Caco-2 (cell line): ENCODE measurements around the gene CDC42BPB. TPM values are rescaled to one million over a fixed set of nuclear protein-coding genes. Genes with fewer than 3 reads are reported as not detected.

Experiments
- BruUV-seq: library from RNA; stranded (reverse); fragments of 400-500 nt; replicated peaks from 2 replicates; lab custom pipeline; 2021; lab: Mats Ljungman, UMichigan
- CTCF ChIA-PET: fragments of 300-600 bp; sonication (Branson Sonifier 250); formaldehyde crosslinking; loops from one replicate; lab custom pipeline; 2022; ENCODE audit warnings: antibody characterized with exemption; lab: Charles Lee
- POLR2A ChIA-PET: fragments of 300-600 bp; sonication (Branson Sonifier 250); formaldehyde crosslinking; loops from one replicate; lab custom pipeline; 2022; ENCODE audit warnings: antibody characterized with exemption; lab: Charles Lee
- DNase-seq, 2 experiments: peaks; one replicate each; pipeline versions ENCODE4 v3.0.0 to v3.0.0-alpha.2; 2020 to 2022
- H3K27me3 ChIP-seq: replicated peaks from 2 replicates; pipeline ENCODE4 v1.6.0; 2011; ENCODE audit warnings: low read length; ENCODE audit not compliant: control insufficient read depth, insufficient read depth
- H3K36me3 ChIP-seq: 2 replicates; pipeline ENCODE4 v1.5.1; 2011; ENCODE audit warnings: low read length; ENCODE audit not compliant: control insufficient read depth, insufficient read depth
- H3K4me1 ChIP-seq: fragments of 250-450 bp; sonication (Bioruptor Pico); 2 replicates; pipeline ENCODE4 v1.5.1; 2020; ENCODE audit warnings: mild to moderate bottlenecking
- H3K4me3 ChIP-seq: 2 replicates; pipeline ENCODE4 v1.5.1; 2011; ENCODE audit warnings: low read depth, mild to moderate bottlenecking, control low read depth, low read length
- H3K9me3 ChIP-seq: fragments of 250-450 bp; sonication (Bioruptor Pico); 2 replicates; pipeline ENCODE4 v1.5.1; 2020; ENCODE audit warnings: mild to moderate bottlenecking, moderate library complexity
- H3K27ac Mint-ChIP-seq: one replicate; pipeline ENCODE4 v1.8.0; 2022; ENCODE audit warnings: mixed read lengths; ENCODE audit not compliant: unreplicated experiment
- H3K27me3 Mint-ChIP-seq: one replicate; pipeline ENCODE4 v1.8.0; 2022; ENCODE audit warnings: mixed read lengths; ENCODE audit not compliant: insufficient read depth, unreplicated experiment
- H3K36me3 Mint-ChIP-seq: one replicate; pipeline ENCODE4 v1.8.0; 2022; ENCODE audit warnings: mild to moderate bottlenecking, mixed read lengths; ENCODE audit not compliant: insufficient read depth, unreplicated experiment
- H3K4me1 Mint-ChIP-seq: one replicate; pipeline ENCODE4 v1.8.0; 2022; ENCODE audit warnings: low read depth, mixed read lengths; ENCODE audit not compliant: unreplicated experiment
- H3K4me3 Mint-ChIP-seq: one replicate; pipeline ENCODE4 v1.8.0; 2022; ENCODE audit warnings: mild to moderate bottlenecking, moderate library complexity, mixed read lengths; ENCODE audit not compliant: unreplicated experiment
- H3K9me3 Mint-ChIP-seq: one replicate; pipeline ENCODE4 v1.8.0; 2022; ENCODE audit warnings: mixed read lengths; ENCODE audit not compliant: unreplicated experiment
- intact Hi-C: fragments of 100-400 bp; cut with micrococcal nuclease; formaldehyde crosslinking; loops from one replicate; pipeline ENCODE4 v1.10.0; 2022; ENCODE audit not compliant: unreplicated experiment
- total RNA-seq: library from RNA; stranded (reverse); gene quantifications from 2 replicates; pipeline ENCODE4 v1.2.3, GENCODE V29; 2022
- TF ChIP-seq, protein P1 (sequence below), 2 experiments: fragments of 200-600 bp in 1 of 2; IDR thresholded peaks; 1 replicate in 1 of 2; 2 replicates in 1 of 2; pipeline versions ENCODE4 v1.5.1 to v1.8.0; 2011 to 2022; ENCODE audit warnings: antibody characterized with exemption in 1 of 2, control low read depth in 1 of 2, inconsistent platforms in 1 of 2, low read depth in 1 of 2, low read length in 1 of 2, mild to moderate bottlenecking in 1 of 2, moderate library complexity in 1 of 2; ENCODE audit not compliant: insufficient read depth in 1 of 2, severe bottlenecking in 1 of 2, unreplicated experiment in 1 of 2

Gene CDC42BPB
- total RNA-seq, 1 experiment from 2014 or later: 55.1 TPM

DNA sequence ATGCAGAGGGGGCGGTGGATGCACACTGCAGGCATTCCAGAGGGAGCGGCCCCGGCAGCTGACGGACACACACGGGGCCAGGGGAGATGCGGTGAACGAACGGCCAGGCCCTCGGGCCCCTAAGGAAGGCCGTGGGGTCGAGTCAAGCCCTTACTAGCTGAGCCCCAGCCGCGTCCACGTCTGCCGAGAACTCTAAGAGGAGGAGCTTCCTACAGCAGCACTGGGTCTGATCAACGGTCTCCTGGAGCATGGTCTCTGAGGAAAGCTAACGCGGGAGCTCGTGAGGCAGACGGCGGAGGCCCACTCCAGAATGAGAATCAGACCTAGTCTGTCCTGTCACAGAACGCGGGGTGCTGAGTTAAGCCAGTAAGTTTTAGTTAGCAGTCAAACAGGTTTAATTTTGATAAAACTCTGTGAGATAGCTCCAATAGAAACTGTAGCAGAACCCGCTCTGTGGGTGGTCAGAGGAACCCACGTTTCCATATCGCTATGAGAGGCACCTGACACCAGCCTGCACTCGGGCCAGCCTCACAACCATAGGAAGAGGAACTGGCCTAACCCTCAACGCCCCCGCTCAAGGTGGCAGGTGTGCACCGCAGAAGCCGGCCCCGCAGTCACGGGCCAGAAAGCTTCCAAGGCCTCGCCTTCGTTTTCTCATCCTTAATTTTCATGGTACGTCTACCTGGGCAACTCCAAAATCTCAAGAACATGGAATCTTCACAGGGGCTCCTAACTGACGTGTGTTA lies 55.5 kb downstream of the CDC42BPB start:
- no peaks in the 10 kb centered on the region for H3K27me3 ChIP-seq
- TF ChIP-seq, protein P1, sequence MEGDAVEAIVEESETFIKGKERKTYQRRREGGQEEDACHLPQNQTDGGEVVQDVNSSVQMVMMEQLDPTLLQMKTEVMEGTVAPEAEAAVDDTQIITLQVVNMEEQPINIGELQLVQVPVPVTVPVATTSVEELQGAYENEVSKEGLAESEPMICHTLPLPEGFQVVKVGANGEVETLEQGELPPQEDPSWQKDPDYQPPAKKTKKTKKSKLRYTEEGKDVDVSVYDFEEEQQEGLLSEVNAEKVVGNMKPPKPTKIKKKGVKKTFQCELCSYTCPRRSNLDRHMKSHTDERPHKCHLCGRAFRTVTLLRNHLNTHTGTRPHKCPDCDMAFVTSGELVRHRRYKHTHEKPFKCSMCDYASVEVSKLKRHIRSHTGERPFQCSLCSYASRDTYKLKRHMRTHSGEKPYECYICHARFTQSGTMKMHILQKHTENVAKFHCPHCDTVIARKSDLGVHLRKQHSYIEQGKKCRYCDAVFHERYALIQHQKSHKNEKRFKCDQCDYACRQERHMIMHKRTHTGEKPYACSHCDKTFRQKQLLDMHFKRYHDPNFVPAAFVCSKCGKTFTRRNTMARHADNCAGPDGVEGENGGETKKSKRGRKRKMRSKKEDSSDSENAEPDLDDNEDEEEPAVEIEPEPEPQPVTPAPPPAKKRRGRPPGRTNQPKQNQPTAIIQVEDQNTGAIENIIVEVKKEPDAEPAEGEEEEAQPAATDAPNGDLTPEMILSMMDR (IDR thresholded peaks at IDR 0.05; ENCODE audit: insufficient read depth in 1 of 2, low read depth in 1 of 2, low read length in 1 of 2, severe bottlenecking in 1 of 2, unreplicated experiment in 1 of 2): no peak
- ChIA-PET POLR2A (no interaction called here), CTCF (interaction anchor here (0.6 kb wide), 1 partner anchor 29 kb away, joined by 4 read pairs; no protein-coding TSS in a partner anchor)
- no peaks in the 10 kb centered on the region for H3K4me1 Mint-ChIP-seq
- intact Hi-C loops: no loop called here
- H3K9me3 Mint-ChIP-seq: no peaks in the 10 kb centered on the region
- no peaks in the 10 kb centered on the region for H3K9me3 ChIP-seq
- H3K4me3 ChIP-seq: no peak overlapping the region
- H3K4me3 Mint-ChIP-seq: no peak overlapping the region
- H3K4me1 ChIP-seq: no peaks in the 10 kb centered on the region
- no peaks in the 10 kb centered on the region for H3K27me3 Mint-ChIP-seq
- no peaks in the 10 kb centered on the region; the same call in 1 of the 2 replicates for H3K36me3 ChIP-seq
- no TSS peak for BruUV-seq
- H3K27ac Mint-ChIP-seq: no peak overlapping the region
- no peak for DNase-seq
- peaks cover 23% of the 10 kb centered on the region for H3K36me3 Mint-ChIP-seq

DNA sequence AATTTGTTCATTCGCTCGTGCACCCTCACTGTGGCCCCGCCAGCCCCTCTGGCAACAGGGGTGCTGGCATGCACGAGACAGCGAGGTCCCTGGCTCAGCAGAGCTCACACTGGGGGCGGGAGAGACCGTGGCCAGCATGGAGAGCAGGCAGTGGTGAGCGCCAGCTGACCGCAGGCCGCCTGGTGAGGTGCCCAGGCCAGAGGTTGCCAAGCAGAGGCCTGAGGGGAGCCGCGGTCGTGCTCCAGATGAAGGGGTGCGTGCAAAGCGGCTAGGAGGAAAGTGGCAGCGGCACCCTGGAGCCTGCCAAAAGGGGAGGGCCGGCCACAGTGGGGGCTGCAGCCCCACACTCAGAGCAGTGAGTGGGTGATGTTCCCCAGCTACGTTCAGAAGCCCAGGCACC lies 56.1 kb downstream of the CDC42BPB start:
- ChIA-PET POLR2A (no interaction called here), CTCF (no interaction called here)
- Mint-ChIP-seq H3K4me3 (no peak overlapping the region), H3K4me1 (no peaks in the 10 kb centered on the region), H3K36me3 (peaks cover 23% of the 10 kb centered on the region), H3K27ac (no peak overlapping the region), H3K27me3 (no peaks in the 10 kb centered on the region), H3K9me3 (no peaks in the 10 kb centered on the region)
- intact Hi-C loops: no loop called here
- no peaks in the 10 kb centered on the region; the same call in 1 of the 2 replicates for H3K36me3 ChIP-seq
- no TSS peak for BruUV-seq
- DNase-seq: no peak
- H3K27me3 ChIP-seq: no peaks in the 10 kb centered on the region
- H3K4me1 ChIP-seq: no peaks in the 10 kb centered on the region
- no peaks in the 10 kb centered on the region for H3K9me3 ChIP-seq
- TF ChIP-seq, protein P1 (IDR thresholded peaks at IDR 0.05; ENCODE audit: insufficient read depth in 1 of 2, low read depth in 1 of 2, low read length in 1 of 2, severe bottlenecking in 1 of 2, unreplicated experiment in 1 of 2): no peak
- H3K4me3 ChIP-seq: no peak overlapping the region

DNA sequence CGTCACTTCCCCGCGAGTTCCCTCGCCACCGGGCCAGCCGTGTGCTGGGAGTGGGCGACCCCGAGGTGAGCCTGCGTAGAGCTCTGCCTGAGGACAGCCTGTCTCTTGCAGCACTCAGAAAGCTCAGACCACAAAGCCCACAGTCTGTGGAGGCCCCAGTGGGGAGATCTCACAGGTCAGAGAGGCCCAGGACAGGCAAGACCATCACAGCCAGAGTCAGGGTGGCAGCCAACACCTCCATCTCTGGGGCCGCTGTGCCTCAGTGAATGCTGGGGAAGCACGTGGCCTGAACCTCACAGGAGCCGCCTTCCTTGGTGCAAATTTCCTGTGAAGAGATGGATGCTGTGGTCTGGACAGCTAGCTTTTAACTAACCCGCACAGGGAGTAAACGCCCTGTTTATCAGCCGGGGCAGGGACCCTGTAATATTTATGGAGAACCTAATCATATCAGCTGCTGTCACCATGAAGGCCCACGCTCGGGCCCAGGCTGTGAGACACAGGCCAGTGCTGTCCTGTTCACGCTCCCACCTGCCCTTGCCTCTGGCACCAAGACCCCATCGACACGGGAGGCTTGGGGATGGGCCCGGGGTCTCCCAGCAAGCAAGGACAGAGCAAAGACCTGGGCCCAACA lies 56.9 kb downstream of the CDC42BPB start:
- no peak overlapping the region for H3K27ac Mint-ChIP-seq
- H3K27me3 ChIP-seq: no peaks in the 10 kb centered on the region
- no peaks in the 10 kb centered on the region for H3K27me3 Mint-ChIP-seq
- no peaks in the 10 kb centered on the region for H3K9me3 Mint-ChIP-seq
- H3K9me3 ChIP-seq: no peaks in the 10 kb centered on the region
- TF ChIP-seq, protein P1 (IDR thresholded peaks at IDR 0.05; ENCODE audit: insufficient read depth in 1 of 2, low read depth in 1 of 2, low read length in 1 of 2, severe bottlenecking in 1 of 2, unreplicated experiment in 1 of 2): no peak
- H3K4me3 ChIP-seq: no peak overlapping the region
- no peak for DNase-seq
- ChIA-PET CTCF (no interaction called here), POLR2A (no interaction called here)
- no peaks in the 10 kb centered on the region for H3K4me1 Mint-ChIP-seq
- peaks cover 23% of the 10 kb centered on the region for H3K36me3 Mint-ChIP-seq
- BruUV-seq: no TSS peak
- H3K4me1 ChIP-seq: no peaks in the 10 kb centered on the region
- no peak overlapping the region for H3K4me3 Mint-ChIP-seq
- H3K36me3 ChIP-seq: no peaks in the 10 kb centered on the region; the same call in 1 of the 2 replicates
- intact Hi-C loops: no loop called here
